Ishikawa (cell line): ENCODE data around the gene ZNF107.

Source experiments
- CEBPB ChIP-seq: IDR thresholded peaks from 2 replicates; pipeline ENCODE4 v1.6.1; 2012
- CREB1 ChIP-seq: IDR thresholded peaks from 2 replicates; pipeline ENCODE4 v1.6.1; 2012; ENCODE audit warnings: low read depth
- EGR1 ChIP-seq: IDR thresholded peaks from 2 replicates; pipeline ENCODE4 v1.6.1; 2012
- EP300 ChIP-seq: IDR thresholded peaks from 2 replicates; pipeline ENCODE4 v1.6.1; 2012; ENCODE audit warnings: borderline replicate concordance
- FOXM1 ChIP-seq: IDR thresholded peaks from 2 replicates; pipeline ENCODE4 v1.6.1; 2012; ENCODE audit warnings: low read depth, borderline replicate concordance
- MAX ChIP-seq: IDR thresholded peaks from 2 replicates; pipeline ENCODE4 v1.6.1; 2012
- NFIC ChIP-seq: IDR thresholded peaks from 2 replicates; pipeline ENCODE4 v1.6.1; 2012
- RAD21 ChIP-seq: IDR thresholded peaks from 2 replicates; pipeline ENCODE4 v1.6.1; 2012; ENCODE audit warnings: low read depth
- REST ChIP-seq: IDR thresholded peaks from 2 replicates; pipeline ENCODE4 v1.6.1; 2012; ENCODE audit warnings: low read depth, mild to moderate bottlenecking
- TAF1 ChIP-seq: IDR thresholded peaks from 2 replicates; pipeline ENCODE4 v1.6.1; 2012; ENCODE audit warnings: low read depth, mild to moderate bottlenecking
- TCF12 ChIP-seq: IDR thresholded peaks from 2 replicates; pipeline ENCODE4 v1.6.1; 2012; ENCODE audit warnings: low read depth
- YY1 ChIP-seq: IDR thresholded peaks from 2 replicates; pipeline ENCODE4 v1.6.1; 2012; ENCODE audit warnings: low read depth

- TF ChIP-seq TAF1 (peak; percentile 68), MAX (no peak; the same call in 1 of the 2 replicates), CREB1 (no peak), FOXM1 (no peak), YY1 (peak; percentile 64; the same call in 1 of the 2 replicates), EP300 (no peak), RAD21 (no peak), EGR1 (no peak), REST (no peak), CEBPB (no peak), TCF12 (no peak), NFIC (no peak)
Observed at GRCh38 chr7:64665980-64666662, at the start of gene ZNF107.
